ENCODE data around the gene SLC17A5.

DNA sequence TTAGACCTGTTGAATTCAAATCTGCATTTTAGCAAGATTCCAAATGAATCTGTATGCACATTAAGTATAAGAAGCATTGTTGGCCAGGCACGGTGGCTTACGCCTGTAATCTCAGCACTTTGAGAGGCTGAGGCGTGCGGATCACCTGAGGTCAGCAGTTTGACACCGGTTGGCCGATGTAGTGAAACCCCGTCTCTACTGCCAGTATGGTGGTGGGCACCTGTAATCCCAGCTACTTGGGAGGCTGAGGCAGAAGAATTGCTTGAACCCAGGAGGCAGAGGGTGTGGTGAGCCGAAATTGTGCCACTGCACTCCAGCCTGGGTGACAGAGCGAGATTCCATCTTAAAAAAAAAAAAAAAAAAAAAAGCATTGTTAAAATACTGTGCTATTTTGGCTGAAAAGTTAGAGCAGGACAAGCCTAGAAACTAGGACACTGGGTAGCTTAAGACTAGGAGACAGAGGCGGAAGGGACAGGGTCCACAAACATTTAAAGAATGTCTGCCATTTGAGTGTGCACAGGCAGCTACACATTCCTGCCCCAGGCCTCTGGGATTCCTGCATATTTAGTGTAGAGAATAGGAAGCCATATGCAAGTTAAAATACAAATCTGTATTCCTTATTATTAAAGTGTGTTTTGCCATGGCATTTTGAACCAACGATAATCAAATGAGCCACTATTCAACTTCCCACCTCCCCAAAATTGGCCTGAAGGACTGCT lies 87.9 kb downstream of the SLC17A5 start:
- no peak for TF ChIP-seq CTCF (IDR thresholded peaks at IDR 0.05)
- no peak for TF ChIP-seq POLR2A (IDR thresholded peaks at IDR 0.05)
